Adrenal gland (tissue), 12 donors: ENCODE results near the gene SLC51B. TPM values are rescaled to one million over a fixed set of nuclear protein-coding genes. Genes with fewer than 3 reads are reported as not detected.

Experiments
- DNase-seq, 7 donors: peaks; one replicate each; pipeline ENCODE4 v3.0.0-alpha.2; 2019 to 2020
- H3K27ac ChIP-seq, 5 donors: fragments of 200-600 bp; sonication (generic) in 4 of 5; 1 replicate in 3 of 5; 2 replicates in 2 of 5; pipeline versions ENCODE4 v1.5.1 to v1.8.0; 2016 to 2020; ENCODE audit warnings: mild to moderate bottlenecking in 1 of 5
- H3K27me3 ChIP-seq: fragments of 200-600 bp; 2 replicates; pipeline ENCODE4 v1.8.0; 2021
- H3K36me3 ChIP-seq, 2 donors: fragments of 200-600 bp; replicated peaks in 1 of 2; 1 replicate in 1 of 2; 2 replicates in 1 of 2; pipeline versions ENCODE4 v1.5.1 to v1.8.0; 2018 to 2022
- H3K4me1 ChIP-seq, 2 donors: fragments of 200-600 bp; replicated peaks in 1 of 2; 1 replicate in 1 of 2; 2 replicates in 1 of 2; pipeline versions ENCODE4 v1.5.1 to v1.8.0; 2018 to 2021
- H3K4me3 ChIP-seq, 4 donors: fragments of 200-600 bp; sonication (generic) in 3 of 4; one replicate each; pipeline ENCODE4 v1.5.1; 2016 to 2018
- H3K9me3 ChIP-seq, 3 donors: fragments of 200-600 bp; sonication (generic) in 1 of 3; replicated peaks in 1 of 3; 1 replicate in 2 of 3; 2 replicates in 1 of 3; pipeline versions ENCODE4 v1.5.1 to v1.8.0; 2016 to 2021
- POLR2A ChIP-seq, 2 donors: fragments of 450-650 bp; IDR thresholded peaks; one replicate each; pipeline ENCODE4 v1.6.1; 2017; ENCODE audit warnings: antibody characterized with exemption in 2 of 2, mild to moderate bottlenecking in 2 of 2, moderate library complexity in 1 of 2
- WGBS, 4 donors: extraction: QIAGEN DNeasy Blood & Tissue Kit in 2 of 4; methylation state at CpG; one replicate each; pipeline versions ENCODE4 v1.1.5 to v1.1.7; 2013 to 2017; 5-methylcytosine and 5-hydroxymethylcytosine counted together
- intact Hi-C, 2 donors: fragments of 100-400 bp; cut with DNase I; formaldehyde crosslinking; loops; one replicate each; pipeline versions ENCODE4 v1.14.1 to v1.15.0; 2022 to 2023
- polyA plus RNA-seq, 3 donors: library from polyadenylated mRNA; stranded (reverse); fragments of 200-250 nt in 2 of 3; fragments of 350-450 nt in 1 of 3; fragmentation: Illumina TruSeq in 1 of 3; extraction: RNeasy Lipid Tissue Mini Kit (QIAGEN cat#74804) in 1 of 3; gene quantifications; one replicate each; pipeline ENCODE4 v1.2.3, GENCODE V29; 2013 to 2014
- total RNA-seq, 9 donors: library from RNA; depleted of rRNA in 4 of 9; stranded (reverse); fragments of >200 nt in 4 of 9; fragments of 120-200 nt in 1 of 9; fragmentation: NEBNext Ultra II Directional in 1 of 9; extraction: Animal tissue kit (Norgen Biotek cat#: 25700) in 1 of 9; gene quantifications; one replicate each; pipeline versions ENCODE4 v1.1.0 to v1.2.4, GENCODE V29; 2013 to 2023
- TF ChIP-seq, protein P1 (sequence below), 6 experiments: fragments of 450-650 bp in 4 of 6; fragments of 200-600 bp in 2 of 6; sonication (generic) in 1 of 6; IDR thresholded peaks; 1 replicate in 5 of 6; 2 replicates in 1 of 6; pipeline versions ENCODE4 v1.5.1 to v1.8.0; 2016 to 2021; ENCODE audit warnings: antibody characterized with exemption in 6 of 6, mild to moderate bottlenecking in 2 of 6, moderate library complexity in 1 of 6
- donor health status: healthy with polysubstance abuse.
- donor health status: Bipolar disorder and iron deficiency.
- donor health status: DM: yes; HTN: yes; CAD: no.
- donor health status: DM: no; HTN: no; CAD: no.
- donor health status: DM: no; HTN: no; CAD: no.
- donor health status: DM: yes; HTN: yes; CAD: no.

Gene SLC51B
- total and polyA plus RNA-seq, 12 donors = 0.32 to 3.1 (median 0.69) TPM; not detected in 3

DNA sequence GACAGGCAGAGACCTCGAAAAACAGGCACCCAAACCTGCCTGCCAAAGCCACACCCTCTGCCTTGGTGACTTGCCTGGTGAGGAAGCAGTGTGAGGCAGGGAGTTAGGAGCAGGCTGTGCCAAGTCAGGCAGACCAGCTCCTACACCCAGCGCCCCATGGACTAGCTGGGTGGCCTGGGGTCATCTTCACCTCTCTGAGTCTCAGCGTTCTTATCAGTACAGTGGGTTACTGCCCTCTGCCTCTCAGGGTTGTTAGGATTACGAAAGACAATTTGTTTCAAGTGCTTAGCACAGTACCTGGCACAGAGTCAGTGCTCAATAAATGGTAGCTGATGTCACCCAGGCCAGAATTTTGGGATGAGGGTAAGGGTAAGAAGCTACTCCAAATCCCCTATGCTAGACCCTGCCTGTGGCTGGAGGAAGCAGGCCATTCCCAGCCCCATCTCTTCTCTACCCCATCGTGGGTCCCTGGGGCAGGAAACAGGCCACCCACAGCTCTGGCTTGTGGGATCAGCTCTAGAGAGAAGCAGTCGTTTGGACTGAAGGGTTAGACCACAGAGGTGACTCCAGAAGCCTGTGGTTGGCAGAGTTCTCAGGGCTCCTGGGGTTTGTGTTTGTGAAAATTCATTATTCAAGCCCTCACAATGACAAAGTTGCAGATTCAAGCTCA is 10.1 kb downstream of the SLC51B start:
- H3K4me3 ChIP-seq = no peak overlapping the region
- peak overlapping the region in 1 of 5 donors; percentile 32 for H3K27ac ChIP-seq
- intact Hi-C loops = loop anchor here in 1 of 2 donors (10.0 kb wide), 1 partner anchor 49 kb away; no protein-coding TSS in a partner anchor
- TF ChIP-seq, protein P1, sequence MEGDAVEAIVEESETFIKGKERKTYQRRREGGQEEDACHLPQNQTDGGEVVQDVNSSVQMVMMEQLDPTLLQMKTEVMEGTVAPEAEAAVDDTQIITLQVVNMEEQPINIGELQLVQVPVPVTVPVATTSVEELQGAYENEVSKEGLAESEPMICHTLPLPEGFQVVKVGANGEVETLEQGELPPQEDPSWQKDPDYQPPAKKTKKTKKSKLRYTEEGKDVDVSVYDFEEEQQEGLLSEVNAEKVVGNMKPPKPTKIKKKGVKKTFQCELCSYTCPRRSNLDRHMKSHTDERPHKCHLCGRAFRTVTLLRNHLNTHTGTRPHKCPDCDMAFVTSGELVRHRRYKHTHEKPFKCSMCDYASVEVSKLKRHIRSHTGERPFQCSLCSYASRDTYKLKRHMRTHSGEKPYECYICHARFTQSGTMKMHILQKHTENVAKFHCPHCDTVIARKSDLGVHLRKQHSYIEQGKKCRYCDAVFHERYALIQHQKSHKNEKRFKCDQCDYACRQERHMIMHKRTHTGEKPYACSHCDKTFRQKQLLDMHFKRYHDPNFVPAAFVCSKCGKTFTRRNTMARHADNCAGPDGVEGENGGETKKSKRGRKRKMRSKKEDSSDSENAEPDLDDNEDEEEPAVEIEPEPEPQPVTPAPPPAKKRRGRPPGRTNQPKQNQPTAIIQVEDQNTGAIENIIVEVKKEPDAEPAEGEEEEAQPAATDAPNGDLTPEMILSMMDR (IDR thresholded peaks at IDR 0.05) = no peak
- no peak for TF ChIP-seq POLR2A (IDR thresholded peaks at IDR 0.05)
- DNase-seq = peak in 3 of 7 donors; percentile 19 to 40 (median 37)
- 42 to 80% (median 45%) methylated on average over 2 to 6 of the region's 6 CpGs for WGBS, 4 donors
- no peaks in the 10 kb centered on the region for H3K9me3 ChIP-seq
- H3K4me1 ChIP-seq = no peaks in the 10 kb centered on the region
- H3K36me3 ChIP-seq = no peaks in the 10 kb centered on the region
- H3K27me3 ChIP-seq = no peaks in the 10 kb centered on the region

DNA sequence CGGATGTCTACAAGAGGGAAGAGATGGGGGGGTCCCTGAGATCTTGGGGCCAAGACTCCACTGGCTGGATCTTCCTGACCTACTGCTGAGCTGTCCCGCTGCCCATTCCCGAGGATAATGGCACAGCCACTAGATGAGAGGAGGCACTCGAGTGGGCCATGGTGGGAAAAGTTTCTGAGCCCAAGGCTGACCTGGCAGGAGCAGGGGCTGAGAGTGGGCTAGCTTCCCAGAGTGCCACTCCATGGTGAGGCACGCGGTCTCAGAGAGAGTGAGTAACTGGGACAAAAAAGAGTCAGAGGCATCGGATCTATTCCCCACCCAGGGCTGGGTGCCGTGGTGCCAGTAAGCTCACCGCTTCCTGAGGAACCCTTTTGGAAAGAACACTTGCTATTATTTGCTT is 10.9 kb downstream of the SLC51B start:
- no peak for TF ChIP-seq POLR2A (IDR thresholded peaks at IDR 0.05)
- TF ChIP-seq, protein P1 (IDR thresholded peaks at IDR 0.05) = no peak
- WGBS, 4 donors = 77 to 86% (median 83%) methylated on average over 9 of the region's 9 CpGs
- Histone ChIP-seq H3K27ac (no peak overlapping the region), H3K4me1 (peaks cover 0 to 5% of the 10 kb centered on the region in 2 donors), H3K9me3 (no peaks in the 10 kb centered on the region), H3K36me3 (no peaks in the 10 kb centered on the region), H3K4me3 (no peak overlapping the region), H3K27me3 (no peaks in the 10 kb centered on the region)
- DNase-seq = peak in 1 of 7 donors; percentile 13
- intact Hi-C loops = loop anchor here in 1 of 2 donors (10.0 kb wide), 1 partner anchor 49 kb away; no protein-coding TSS in a partner anchor

DNA sequence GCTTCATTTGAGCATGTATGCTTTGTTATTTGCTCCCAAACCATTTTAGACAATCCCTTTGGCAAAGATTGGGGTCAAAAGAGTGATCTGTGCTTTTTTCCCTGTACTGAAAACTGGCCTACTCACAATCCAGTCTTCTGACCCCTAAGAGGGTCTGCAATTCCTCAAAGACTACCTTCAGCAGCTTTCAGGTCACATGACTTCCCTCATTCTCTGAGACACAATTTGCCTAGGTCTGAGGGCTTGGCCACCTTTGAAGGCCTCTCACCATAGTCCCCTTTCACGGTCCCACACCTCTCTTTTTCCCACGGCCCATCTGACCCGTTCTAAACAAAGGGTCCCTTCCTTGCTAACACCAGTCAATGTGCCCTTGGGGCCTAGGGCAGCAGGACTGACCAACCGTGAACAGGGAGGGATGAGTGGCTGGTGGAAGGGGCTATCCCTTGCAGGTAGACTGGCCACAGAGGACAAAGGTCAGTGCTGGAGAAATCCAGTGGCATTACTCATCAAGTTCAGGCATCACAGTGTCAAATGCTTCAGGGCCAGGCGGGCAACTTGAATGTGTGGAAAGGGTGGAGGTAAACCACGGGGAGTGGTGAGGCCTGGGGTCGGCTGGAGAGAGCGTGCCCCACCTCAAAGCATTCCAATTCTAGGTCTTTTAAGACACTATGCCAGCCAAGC is 11.8 kb downstream of the SLC51B start:
- DNase-seq = no peak
- Histone ChIP-seq H3K27me3 (no peaks in the 10 kb centered on the region), H3K4me1 (peaks cover 0 to 11% of the 10 kb centered on the region in 2 donors), H3K9me3 (no peaks in the 10 kb centered on the region), H3K4me3 (no peak overlapping the region), H3K36me3 (no peaks in the 10 kb centered on the region), H3K27ac (no peak overlapping the region)
- WGBS, 4 donors = 83 to 89% (median 88%) methylated on average over 8 of the region's 8 CpGs
- intact Hi-C loops = loop anchor here in 1 of 2 donors (10.0 kb wide), 1 partner anchor 48 kb away; no protein-coding TSS in a partner anchor
- TF ChIP-seq, protein P1 (IDR thresholded peaks at IDR 0.05) = no peak
- TF ChIP-seq POLR2A (IDR thresholded peaks at IDR 0.05) = no peak

DNA sequence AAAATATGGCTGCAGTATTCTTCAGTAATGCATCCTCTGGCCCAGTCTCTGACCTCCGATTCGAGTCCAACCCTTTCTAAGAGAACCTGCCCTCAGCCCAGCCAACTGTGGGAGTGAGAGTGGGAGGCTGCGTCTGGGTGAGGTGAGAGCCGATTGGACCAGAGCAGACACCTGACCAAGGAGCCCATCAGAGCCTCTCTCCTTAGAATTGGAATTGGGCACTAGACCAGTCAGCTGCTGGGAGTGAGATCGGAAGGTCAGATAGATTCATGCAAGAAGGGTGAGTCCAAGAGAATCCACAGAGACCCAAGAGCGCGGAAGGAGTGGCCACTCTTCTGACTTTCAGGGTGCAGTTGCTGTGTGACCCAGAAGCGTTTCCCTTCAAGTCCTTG is 12.4 kb downstream of the SLC51B start:
- intact Hi-C loops = loop anchor here in 1 of 2 donors (10.0 kb wide), 1 partner anchor 47 kb away; no protein-coding TSS in a partner anchor
- Histone ChIP-seq H3K27ac (no peak overlapping the region), H3K4me1 (peaks cover 0 to 11% of the 10 kb centered on the region in 2 donors), H3K4me3 (no peak overlapping the region), H3K27me3 (no peaks in the 10 kb centered on the region), H3K36me3 (no peaks in the 10 kb centered on the region), H3K9me3 (no peaks in the 10 kb centered on the region)
- 82 to 93% (median 88%) methylated on average over 7 to 8 of the region's 8 CpGs for WGBS, 4 donors
- peak in 1 of 7 donors; percentile 9 for DNase-seq
- TF ChIP-seq POLR2A (IDR thresholded peaks at IDR 0.05) = no peak
